Measurements from ENCODE around the gene ATPAF1.
"Not testable (repeated sequence)": the region's sequence is repeated elsewhere in the genome, so short reads cannot be mapped to it uniquely, and the experiment has no call there.

The ATPAF1 gene, protein sequence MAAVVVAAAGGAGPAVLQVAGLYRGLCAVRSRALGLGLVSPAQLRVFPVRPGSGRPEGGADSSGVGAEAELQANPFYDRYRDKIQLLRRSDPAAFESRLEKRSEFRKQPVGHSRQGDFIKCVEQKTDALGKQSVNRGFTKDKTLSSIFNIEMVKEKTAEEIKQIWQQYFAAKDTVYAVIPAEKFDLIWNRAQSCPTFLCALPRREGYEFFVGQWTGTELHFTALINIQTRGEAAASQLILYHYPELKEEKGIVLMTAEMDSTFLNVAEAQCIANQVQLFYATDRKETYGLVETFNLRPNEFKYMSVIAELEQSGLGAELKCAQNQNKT

DNA sequence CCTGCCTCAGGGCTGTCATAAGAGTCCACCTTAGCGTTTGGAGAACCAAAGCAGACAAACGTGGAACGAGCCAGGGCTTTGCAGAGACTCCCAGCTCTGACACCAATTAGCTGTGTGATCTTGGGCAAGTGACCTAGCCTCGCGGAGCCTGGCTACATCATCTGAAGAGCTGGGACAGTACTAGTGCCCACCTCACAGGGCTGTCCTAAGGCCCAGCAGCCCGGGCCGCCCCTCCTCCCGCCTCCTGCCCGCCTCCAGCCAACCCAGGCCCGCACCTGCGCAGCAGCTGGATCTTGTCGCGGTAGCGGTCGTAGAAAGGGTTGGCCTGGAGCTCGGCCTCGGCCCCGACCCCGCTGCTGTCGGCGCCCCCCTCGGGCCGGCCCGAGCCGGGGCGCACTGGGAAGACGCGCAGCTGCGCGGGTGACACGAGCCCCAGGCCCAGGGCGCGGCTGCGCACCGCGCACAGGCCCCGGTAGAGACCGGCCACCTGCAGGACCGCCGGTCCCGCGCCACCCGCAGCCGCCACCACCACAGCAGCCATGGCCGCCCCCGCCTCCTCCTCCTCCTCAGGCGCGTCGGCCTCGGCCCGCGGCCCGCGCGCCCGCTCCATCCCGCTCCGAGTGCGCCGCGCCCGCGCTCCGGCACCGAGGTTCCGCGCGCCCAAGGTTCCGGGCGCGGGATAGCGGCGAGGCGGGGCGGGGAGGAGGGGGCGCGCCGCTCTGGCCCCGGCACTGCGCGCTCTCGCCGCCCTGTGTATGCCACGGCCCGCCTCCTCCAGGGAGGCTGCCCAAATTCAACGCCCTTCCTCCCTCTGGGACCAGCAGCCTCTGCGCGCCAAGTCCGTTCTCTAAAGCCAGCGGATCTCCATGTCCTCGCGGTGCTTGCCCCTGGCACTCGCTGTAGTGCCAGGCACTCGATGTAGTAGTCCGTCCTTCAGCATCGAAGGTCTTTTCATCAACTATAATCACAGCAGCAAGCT is at the start of gene ATPAF1:
Gene ATPAF1, minus strand, starts transcription at position 583 of the 979 bp plus-strand sequence. Its CDS starts 42 bp downstream, at position 541.
- peak; percentile 47 for DNase-seq

DNA sequence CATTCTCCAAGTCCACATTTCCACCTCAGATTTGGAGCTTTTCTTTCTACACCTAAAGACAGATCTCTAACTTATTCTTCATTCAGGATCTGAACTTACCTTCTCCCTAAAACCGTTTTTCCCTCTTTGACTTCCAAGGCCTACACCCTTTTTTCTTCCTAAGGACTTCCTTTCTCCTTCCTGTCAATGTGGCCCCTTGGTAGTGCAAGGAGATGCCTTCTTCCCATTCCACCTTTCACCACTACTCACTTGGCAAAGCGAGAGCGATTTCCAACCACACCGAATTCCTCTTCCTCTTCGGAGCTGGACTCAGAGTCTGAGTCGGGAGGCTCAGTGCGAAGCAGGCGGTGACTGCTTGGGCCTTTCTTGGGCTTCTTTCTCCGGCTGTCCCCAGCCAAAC is 49.5 kb upstream of the ATPAF1 start:
- DNase-seq, result no peak

DNA sequence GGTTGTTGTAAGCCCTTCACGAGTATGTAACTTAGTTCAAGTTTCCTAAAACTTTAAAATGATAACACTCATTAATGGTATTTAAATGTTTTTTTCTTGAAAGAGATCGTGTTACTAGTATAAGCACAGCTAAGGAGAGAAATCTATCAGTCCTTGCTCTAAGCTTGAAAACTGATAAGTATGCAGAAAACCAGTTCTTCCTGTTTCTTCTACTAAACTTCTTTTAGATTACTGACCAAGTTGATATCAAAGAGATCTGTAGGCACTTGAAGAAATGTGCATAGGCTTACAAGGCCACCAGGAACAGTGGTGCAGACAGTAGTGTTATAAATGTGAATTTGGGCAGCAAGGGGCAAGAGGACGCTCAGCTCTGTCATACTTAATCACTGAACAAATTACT is 46.8 kb upstream of the ATPAF1 start:
- no peak for DNase-seq

DNA sequence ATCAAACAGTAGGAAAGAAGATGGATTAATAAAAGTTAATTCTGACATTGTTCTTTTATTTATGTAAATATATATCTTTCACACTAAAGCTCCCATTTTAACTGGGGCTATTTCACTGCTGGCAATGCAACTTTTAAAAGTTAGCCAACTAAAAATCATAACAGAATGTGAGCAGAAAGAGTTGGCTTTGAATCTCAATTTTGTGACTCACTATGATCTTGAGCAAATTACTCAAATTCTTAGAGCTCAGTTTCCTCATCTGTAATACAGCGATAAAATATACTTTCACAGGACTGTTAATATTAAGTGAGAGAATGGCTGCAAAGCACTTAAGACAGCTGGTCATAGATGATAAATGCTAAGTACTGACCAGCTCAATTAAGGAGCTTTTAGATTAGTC is 40.0 kb upstream of the ATPAF1 start:
- no peak for DNase-seq

DNA sequence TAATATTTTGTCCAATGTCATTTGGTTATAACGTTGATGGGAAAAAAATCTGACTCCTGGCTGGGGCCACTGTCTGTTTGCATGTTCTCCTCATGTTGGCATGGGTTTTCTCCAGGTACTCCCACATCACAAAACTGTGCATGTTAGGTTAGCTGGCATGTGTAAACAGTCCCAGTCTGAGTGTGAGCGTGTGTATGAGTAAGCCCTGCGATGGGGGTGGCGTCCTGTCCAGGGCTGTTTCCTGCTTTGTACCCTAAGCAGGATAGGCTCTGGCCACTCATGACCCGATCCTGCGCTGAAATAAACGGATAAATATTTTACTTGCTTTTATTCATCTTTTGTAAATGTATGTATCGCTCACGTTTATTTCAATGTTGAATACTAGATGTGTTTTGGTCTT is 37.2 kb upstream of the ATPAF1 start:
- no peak for DNase-seq

DNA sequence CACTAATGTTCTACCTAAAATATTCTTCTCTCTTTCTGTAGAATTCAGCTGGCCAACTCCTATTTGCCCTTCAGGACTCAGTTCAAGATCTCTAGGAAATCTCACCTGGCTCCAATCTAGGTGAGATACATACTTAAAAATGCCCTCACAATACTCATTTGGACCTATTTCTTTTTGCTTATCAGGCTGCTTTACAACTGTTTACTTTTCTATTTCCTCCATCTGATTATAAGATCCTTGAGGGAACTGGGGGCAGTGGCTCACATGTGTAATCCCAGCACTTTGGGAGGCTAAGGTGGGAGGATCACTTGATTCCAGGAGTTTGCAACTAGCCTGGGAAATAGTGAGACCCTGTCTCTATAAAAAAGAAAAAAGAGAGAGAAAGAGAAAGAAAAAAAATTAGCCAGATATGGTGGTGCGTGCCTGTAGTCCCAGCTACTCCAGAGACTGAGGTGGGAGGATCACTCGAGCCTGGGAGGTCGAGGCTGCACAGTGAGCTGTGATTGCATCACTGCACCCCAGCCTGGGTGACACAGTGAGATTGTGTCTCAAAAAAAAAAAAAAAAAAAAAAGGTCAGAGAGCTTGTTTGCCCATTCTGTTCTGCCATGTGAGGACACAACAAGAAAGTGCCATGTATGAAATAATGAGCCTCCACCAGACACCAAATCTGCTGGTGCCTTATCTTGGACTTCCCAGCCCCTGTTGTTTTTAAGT is 35.9 kb upstream of the ATPAF1 start:
- DNase-seq, result no peak

DNA sequence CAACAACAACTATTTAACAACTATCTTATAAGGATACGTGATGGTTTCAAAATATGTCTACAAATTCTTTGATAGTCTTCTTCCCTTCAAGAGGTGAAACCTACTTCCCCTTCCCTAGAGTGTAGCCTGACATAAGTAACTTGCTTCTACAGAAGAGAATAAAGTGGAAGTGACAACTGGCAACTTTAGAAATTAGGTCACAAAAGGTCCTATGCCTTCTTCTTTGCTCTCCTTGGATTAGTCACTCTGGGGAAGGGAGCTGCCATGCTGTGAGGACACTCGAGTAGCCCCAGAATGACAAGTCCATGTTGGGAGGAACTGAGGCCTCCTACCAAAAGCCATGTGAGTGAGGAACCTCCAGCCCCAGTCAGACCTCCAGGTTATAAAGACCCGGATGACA is 31.5 kb upstream of the ATPAF1 start:
- DNase-seq, result no peak

DNA sequence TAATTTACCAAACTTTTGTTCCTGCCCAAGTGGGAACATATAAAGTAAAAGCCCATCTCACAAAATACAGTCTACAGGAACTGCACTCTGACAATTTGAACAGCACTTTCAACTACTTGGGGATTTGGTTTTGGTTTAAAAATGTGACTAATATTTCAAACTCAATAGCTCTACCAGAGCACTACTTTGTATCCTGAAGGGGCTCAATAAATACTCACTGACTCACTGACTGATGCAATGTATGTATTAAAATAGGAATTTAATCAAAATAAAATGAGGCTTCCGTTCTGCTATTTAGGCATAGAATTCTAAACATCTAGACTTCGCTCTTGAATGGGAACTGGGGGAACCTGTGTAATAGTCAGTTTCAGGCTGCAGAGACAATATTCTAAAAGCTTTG is 28.9 kb upstream of the ATPAF1 start:
- no peak for DNase-seq

DNA sequence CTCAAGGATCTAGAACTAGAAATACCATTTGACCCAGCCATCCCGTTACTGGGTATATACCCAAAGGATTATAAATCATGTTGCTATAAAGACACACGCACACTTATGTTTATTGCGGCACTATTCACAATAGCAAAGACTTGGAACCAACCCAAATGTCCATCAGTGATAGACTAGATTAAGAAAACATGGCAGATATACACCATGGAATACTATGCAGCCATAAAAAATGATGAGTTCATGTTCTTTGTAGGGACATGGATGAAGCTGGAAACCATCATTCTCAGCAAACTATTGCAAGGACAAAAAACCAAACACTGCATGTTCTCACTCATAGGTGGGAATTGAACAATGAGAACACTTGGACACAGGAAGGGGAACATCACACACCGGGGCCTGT is 26.5 kb upstream of the ATPAF1 start:
- DNase-seq, result not testable (repeated sequence)

DNA sequence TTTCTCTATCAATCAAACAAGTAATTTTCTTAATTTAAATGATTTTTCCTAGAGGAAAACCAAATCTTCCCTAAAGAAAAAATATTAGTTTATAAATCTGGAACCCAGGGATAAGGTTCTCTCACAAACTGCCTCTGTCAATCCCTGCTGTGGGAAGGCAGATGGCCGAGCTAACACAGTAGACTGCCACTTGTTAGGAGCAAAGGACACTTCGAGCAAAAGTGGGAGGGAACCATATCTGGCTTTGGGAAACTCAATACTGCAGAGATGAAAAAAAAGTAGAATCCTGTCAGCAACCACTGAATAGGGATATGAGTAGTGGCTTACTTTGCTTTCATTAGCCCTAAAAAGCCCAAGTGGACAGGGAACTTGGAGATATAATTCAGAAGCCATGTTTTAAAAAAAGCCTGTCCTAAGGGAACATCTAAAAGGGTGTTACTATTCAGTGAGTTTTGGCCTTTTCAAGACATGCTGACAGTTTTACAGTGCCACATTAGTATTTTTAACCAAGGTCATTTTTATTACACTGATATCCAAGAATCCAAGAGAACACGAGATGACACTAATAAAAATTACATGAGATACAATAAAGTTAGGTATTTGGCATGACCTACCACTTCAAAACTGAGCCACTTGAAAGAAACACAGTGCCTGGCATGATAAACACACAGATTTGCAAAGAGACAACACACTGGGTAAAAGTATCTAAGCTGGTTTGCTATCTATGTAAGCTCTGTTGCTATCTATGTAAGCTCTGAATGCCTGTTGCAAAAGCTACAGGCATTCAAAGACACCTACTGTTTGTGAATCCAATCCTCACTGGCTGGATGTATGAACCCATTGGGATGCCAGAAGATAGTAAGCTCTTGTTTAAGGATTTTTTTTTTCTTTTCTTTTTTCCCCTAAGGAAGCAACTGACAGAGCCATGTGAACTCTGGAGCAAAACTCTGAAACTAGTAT is 24.9 kb upstream of the ATPAF1 start:
- DNase-seq, result no peak

DNA sequence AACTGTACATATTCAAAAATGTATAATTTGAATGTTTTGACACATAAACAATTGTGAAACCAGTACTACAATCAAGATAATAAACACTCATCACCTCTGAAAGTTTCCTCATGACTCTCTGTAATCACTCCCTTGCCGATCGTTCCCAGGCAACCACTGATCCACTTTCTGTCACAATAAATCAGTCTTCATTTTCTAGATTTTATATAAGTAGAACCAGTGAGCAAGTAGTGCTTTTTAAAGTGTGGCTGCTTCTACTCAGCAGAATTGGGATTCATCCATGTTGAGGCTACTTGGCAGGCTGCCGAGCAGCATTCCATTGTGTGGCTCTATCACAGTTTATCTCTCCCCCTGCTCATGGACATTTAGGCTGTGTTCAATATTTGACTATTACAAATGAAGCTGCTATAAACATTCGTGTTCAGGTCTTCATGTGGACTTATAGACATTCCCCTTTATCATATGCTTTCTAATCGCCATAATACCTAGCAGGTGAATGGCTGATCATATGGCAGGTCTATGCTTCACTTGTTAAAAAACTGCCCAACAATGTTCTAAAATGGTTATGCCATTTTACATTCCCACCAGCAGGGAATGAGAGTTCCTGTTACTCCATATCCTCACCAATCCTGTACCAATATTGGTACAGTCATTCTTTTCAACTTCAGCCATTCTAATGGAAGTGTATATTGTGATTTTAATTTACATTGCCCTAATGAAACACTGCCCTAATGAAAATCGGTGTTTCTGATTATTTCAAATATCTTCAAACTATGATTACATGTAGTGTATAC is 24.0 kb upstream of the ATPAF1 start:
- no peak for DNase-seq

DNA sequence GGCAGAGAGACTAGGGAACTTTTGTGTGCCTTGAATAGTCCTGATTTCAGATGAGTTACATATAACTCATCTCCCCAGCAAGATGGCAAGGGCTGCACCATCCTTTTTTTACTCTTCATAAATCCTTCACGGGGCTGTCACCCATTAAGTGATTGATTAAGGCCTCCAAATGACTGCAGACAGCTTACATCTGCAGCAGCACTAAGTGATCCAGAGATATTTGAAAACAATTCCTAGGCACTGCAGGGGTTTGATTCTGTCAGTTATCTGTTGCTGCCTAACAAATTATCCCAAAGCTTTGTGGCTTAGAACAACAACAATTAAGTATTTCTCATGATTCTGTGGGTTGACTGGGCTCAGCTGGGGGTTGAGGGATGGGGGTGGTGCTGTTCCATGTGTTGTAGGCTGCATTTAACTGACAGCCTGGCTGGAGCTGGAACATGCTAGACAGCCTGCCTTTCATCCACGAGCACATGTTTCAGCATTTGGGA is 22.8 kb upstream of the ATPAF1 start:
- DNase-seq, result no peak

DNA sequence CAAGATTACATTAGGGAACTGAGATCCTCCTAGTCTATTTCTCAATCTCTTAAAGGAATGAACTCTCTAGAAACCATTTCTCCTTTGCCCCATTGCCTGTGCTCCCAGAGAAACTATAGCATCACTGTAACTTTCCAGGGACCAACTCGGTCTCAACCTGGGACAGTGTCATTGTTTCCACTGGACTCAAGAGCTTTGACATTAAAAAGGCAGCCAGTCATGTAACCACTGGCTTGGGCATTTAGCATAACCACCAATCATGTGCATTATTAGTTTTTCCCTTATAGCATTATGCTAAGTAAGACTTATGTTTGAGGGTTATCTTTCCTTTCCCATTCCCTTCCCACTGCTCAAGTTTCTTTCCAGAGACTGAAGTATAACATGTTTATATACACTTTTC is 21.7 kb upstream of the ATPAF1 start:
- DNase-seq, result no peak

DNA sequence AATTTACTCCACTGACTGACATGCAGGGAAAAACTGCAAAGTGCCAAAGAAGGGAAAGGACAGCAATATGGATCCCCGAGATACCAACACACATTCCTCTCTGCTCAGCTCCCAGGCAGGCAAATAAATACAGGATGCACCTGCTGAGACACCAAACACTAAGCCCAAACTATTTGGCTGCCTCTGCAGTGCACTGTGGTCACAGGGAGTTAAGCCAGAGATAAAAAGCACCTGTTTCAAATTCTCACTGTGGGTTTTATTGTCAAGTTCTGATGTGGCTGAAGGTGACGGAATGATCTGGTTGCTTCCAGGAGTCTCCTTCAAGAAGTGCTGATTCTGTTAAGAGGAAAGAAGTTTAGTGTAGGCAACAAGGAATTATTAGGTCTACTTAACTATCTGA is 21.2 kb upstream of the ATPAF1 start:
- DNase-seq, result no peak

DNA sequence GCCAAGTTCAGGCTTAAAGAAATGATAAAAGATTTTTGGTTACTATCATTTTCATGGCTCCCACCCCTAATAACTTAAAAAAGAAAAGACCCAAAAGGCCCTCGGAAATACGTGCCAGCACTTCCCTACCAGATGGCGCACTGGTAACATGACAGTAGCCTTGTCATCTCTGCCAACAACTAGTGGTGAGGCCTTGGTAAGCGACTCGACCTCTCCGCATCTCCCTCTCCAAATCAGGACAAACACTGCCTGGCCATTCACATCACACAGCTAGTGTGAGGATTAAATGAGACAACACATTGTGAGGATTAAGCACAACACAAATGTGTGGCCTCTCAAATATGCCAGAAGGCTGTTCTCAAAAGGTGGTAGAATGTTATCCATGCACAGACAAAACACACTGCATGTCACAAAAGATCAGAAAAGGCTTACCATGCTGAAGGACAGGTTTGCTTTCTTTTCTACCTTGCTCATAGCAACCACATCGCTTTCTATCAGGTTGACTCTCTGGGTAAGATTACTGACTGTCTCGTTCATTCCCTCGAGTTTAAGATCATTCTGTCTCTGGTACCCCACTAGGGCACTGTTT is 19.9 kb upstream of the ATPAF1 start:
- DNase-seq, result no peak

DNA sequence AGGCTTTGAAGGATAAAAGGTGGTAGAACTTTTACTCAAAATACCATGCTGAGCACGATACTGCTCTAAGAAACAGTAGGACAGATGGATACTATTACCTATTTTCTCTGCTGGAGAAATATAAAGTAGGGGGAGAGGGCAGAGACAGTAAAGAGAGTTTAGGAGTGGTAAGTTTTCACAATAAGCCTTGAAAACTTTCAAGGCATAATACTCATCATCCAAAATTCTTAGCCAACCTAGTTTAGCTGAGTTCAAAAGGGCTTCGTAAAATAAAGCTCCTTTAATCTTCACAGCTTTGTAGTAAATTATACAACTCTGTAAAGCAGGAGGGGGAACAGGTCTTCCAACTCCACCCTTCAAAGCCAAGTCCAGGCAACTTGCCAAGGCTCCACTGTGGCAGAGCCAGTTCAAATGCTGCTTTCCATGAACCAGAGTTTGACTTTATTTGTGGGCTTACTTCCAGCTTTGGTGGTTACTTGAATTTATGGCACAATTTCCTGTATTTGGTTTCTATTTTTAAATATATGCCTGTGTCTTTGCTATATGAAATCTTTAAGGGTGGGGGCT is 19.0 kb upstream of the ATPAF1 start:
- peak; percentile 53 for DNase-seq

DNA sequence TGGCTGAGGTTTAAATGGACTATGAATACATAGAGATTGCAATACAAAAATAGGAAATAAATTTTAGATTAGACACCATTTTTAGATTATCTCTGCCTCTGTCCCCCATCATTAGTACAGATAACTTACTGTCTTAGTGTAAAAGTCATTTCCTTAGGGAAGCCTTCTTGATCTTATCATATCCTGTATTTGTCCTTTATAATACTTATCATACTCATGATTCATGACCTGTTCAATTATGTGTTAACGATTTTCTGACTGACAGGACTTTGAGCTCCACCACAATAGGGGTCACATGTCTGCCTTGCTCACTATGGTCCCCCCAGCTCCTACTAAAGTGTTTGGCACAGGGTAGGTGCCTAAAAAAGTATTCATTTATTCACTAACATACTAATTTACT is 18.1 kb upstream of the ATPAF1 start:
- no peak for DNase-seq

DNA sequence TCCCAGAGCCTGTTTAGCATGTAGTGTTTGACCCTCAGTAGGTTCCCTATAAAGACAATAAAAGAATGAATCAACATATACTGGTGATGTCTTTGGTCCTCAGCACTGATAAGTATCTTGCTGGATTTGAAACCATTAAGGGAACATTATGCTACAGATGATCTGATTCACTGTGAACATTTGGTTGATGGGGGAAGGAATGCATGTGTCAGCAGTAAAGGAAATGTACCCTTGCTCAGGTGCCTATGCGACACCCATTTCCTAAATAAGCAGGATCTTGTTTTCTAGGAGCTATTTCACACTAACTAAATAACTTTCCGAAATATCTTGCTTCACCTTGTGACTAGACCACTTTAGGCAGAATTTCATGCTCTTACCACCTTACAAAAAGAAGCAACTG is 16.5 kb upstream of the ATPAF1 start:
- no peak for DNase-seq

DNA sequence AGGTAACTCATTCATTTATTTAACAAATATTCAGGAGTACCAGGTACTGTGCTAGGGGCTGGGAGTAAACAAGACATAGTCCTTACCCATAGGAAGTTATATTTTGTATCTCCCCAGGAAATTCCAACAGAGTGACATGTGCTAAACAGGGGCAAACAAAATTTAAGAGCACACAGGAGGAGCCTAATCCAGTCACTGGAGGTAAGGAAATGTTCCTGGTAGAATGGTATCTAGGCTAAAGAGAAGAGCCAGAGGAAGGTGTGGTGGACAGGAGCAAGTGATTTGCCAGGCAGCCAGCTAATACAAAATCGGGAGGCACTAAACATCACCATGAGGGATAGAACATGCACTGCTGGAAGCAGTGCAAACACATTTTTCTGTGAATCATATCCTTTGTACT is 13.9 kb upstream of the ATPAF1 start:
- no peak for DNase-seq

DNA sequence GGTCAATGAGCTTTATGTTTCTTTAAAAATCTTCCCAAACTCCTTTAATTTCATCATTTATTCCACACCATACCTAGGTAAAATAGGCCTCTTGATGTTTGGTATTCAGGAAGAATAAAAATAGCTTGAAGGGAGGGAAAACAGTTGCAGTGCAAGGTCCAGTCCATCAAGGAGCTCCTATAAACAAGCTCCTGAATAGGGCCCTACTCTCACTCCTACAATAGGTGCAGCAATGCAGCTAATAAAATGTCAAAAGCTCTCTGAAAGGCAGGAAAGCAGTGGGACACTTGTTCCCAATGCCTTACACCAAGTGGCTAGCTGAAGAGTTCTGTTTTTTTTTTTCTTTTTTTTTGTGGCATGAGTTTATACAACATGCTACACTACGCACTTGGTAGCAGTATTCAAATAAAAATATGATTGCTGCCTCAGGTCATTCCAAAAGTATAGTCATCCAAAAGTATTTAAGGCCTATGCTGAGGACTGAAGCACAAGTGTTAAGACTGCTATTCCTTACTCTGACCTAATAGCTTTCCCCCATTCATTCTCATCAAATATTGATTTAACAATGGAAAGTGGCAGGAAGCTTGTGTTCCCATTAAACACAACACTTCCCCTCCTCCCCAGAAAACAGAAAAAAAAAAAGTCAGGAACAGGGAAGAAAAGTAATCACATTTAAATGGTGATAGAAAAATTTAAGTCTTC is 13.3 kb upstream of the ATPAF1 start:
- DNase-seq, result no peak

Measured in DMS79 (cell line).